Testis (tissue), 3 donors: ENCODE measurements around the gene APOD. TPM values are rescaled to one million over a fixed set of nuclear protein-coding genes. Genes with fewer than 3 reads are reported as not detected.
"Not testable (repeated sequence)": the region's sequence is repeated elsewhere in the genome, so short reads cannot be mapped to it uniquely, and the experiment has no call there.

Source experiments
- DNase-seq: peaks from one replicate; pipeline ENCODE4 v3.0.0-alpha.2; 2019
- H3K27ac ChIP-seq, 2 donors: fragments of 200-600 bp; sonication (generic); one replicate each; pipeline ENCODE4 v1.5.1; 2019
- H3K27me3 ChIP-seq: fragments of 200-600 bp; sonication (generic); one replicate; pipeline ENCODE4 v1.5.1; 2019
- H3K36me3 ChIP-seq: fragments of 200-600 bp; sonication (generic); one replicate; pipeline ENCODE4 v1.5.1; 2017; ENCODE audit warnings: low read depth; ENCODE audit errors: missing control alignments
- H3K4me1 ChIP-seq: fragments of 200-600 bp; sonication (generic); one replicate; pipeline ENCODE4 v1.5.1; 2019
- H3K4me3 ChIP-seq, 2 donors: fragments of 200-600 bp; sonication (generic); one replicate each; pipeline ENCODE4 v1.5.1; 2017 to 2019
- H3K9me3 ChIP-seq: fragments of 200-600 bp; sonication (generic); one replicate; pipeline ENCODE4 v1.5.1; 2017
- WGBS, 2 donors: methylation state at CpG; one replicate each; pipeline ENCODE4 v1.1.5; 2018; 5-methylcytosine and 5-hydroxymethylcytosine counted together
- intact Hi-C: fragments of 100-400 bp; cut with DNase I; formaldehyde crosslinking; loops from one replicate; pipeline ENCODE4 v1.15.1; 2023; ENCODE audit warnings: low total_unique reads
- polyA plus RNA-seq: library from polyadenylated mRNA; stranded (reverse); fragments of 350-450 nt; fragmentation: Illumina TruSeq; extraction: RNeasy Lipid Tissue Mini Kit (QIAGEN cat#74804); gene quantifications from one replicate; pipeline ENCODE4 v1.2.3, GENCODE V29; 2014; ENCODE audit warnings: low read depth, low replicate concordance; ENCODE audit not compliant: insufficient read depth
- total RNA-seq, 2 donors: library from RNA; depleted of rRNA; stranded (reverse); fragments of >200 nt; gene quantifications; one replicate each; pipeline ENCODE4 v1.2.3, GENCODE V29; 2016

The APOD gene
- total and polyA plus RNA-seq, 3 donors from 2014 or later = 55.0 to 99.8 (median 83.9) TPM

DNA sequence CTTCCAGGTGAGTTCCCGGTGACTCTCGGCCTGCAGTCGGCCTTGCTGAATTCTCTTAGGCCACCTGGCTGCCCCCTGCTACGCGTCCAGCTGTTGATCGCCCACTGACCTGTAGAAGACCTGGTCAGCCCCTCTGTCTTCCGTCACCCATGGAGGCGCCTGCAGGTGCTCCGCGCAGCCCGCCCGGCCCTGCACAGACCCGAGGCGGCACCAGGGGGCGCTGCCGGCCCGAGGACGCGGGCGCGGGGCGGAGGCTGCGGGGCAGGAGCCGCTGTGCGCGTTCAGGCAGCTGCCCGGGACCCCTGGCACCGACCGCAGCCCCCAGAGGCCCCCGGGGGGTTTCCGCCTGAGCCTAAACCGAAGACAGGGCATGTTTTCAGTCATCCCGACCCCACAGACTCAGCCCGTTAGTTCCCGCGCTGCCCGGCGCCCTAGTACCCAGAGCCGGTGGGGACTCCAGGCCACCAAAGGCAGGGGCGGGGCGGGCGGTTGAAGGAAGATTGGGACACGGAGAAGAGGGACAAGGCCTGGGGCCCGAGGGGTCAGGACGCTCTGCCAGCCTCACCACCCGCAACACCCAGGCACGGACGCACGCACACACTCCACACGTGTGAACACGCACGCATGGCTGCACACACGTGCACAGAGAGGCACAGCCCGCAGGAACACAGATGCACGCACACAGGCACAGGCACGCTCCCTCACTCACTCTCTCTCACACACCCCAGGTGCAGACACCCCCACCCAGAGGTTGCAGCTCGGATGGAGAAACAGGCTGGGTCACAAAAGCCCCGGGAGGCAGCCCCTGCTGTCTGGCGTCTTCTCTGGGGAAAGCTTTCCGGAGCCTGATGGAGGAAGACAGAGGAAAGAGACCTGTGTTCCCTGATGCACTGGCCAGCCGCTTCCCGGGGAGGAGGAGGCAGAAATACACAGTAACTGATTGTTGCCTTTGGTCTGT lies 41.1 kb upstream of the APOD start:
- H3K4me3 ChIP-seq, H3K27me3 ChIP-seq, intact Hi-C loops, DNase-seq, H3K27ac ChIP-seq, H3K36me3 ChIP-seq, H3K4me1 ChIP-seq, H3K9me3 ChIP-seq: not testable (repeated sequence)
- WGBS, 2 donors = 27% methylated on average over 16 of the region's 62 CpGs; no CpG with 5 or more reads in 1 of the 2 donors

DNA sequence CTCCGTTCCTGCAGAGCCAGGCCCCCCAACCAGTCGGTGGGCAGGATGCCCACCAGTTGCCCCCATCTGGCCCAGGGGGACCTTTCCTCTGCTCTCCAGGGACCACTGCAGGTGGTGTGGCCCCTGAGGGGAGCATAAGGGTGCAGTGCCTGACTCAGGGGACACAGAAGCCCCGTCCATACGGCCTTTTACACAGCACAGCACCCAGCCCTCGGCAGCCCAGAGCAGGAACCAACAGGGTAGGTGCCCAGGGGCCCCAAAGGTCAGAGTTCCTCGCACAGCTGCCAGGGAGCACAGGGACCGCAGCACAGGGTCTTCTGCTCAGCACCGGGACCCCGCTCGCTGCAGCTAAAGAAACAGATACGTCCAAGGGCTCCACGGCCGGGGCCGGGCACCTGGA lies 40.4 kb upstream of the APOD start:
- no CpG with 5 or more reads among the region's 14 CpGs for WGBS, 2 donors
- H3K9me3 ChIP-seq, H3K4me1 ChIP-seq, DNase-seq, H3K27ac ChIP-seq, H3K4me3 ChIP-seq, H3K27me3 ChIP-seq, H3K36me3 ChIP-seq, intact Hi-C loops: not testable (repeated sequence)

DNA sequence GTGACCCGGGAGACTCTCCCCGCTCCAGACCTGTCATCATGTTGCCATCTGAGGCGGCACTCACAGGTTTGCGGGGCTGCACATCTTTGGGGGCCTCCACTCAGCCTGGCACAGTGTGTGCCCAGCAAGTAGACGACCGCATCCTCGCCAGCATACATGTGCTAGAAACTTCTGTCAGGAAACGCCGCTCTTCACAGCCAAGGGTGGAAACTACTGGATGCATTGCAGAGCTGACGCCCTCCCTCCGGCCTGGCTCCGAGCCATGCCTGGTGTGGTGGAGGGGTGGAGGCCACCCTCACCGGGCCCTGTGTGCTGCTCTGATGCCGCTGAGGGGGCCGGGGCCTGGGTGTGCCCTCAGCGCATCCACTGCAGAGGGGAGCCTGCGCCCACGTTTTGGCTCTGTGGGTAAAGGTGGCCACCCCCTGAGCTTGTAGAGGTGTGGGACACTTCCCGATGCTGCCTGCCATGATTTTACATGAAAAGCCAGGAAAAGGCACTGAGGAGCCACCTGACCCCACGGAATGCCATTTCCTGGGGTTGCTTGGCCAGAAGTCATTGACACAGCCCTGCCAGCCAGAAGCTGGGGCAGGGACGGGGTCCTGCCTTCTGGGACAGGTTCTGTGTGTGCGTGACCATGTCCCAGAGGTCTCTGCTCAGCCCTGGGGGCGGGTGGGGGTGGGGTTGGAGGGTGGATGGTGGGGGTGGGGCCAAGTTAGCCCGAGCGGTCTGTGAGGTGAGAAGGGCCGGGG lies 39.7 kb upstream of the APOD start:
- H3K4me1 ChIP-seq, H3K9me3 ChIP-seq, H3K27ac ChIP-seq, intact Hi-C loops, DNase-seq, H3K36me3 ChIP-seq, H3K27me3 ChIP-seq, H3K4me3 ChIP-seq: not testable (repeated sequence)
- WGBS, 2 donors = 90% methylated on average over 15 of the region's 26 CpGs; no CpG with 5 or more reads in 1 of the 2 donors

GRCh38 chr3:195622523-195623170 lies 38.9 kb upstream of the APOD start:
- H3K27me3 ChIP-seq, H3K4me1 ChIP-seq, H3K27ac ChIP-seq, intact Hi-C loops, H3K9me3 ChIP-seq, H3K4me3 ChIP-seq, DNase-seq, H3K36me3 ChIP-seq: not testable (repeated sequence)
- 79 to 83% methylated on average over 3 to 11 of the region's 17 CpGs for WGBS, 2 donors

GRCh38 chr3:195622012-195622411 lies 38.3 kb upstream of the APOD start:
- intact Hi-C loops, H3K27ac ChIP-seq, H3K27me3 ChIP-seq, DNase-seq, H3K9me3 ChIP-seq, H3K4me3 ChIP-seq, H3K36me3 ChIP-seq, H3K4me1 ChIP-seq: not testable (repeated sequence)
- 80 to 96% methylated on average over 6 of the region's 6 CpGs for WGBS, 2 donors

GRCh38 chr3:195621095-195621494 lies 37.4 kb upstream of the APOD start:
- H3K4me3 ChIP-seq, H3K9me3 ChIP-seq, H3K4me1 ChIP-seq, H3K27me3 ChIP-seq, intact Hi-C loops, H3K27ac ChIP-seq, DNase-seq, H3K36me3 ChIP-seq: not testable (repeated sequence)
- 88 to 89% methylated on average over 3 of the region's 3 CpGs for WGBS, 2 donors

- DNase-seq, H3K4me1 ChIP-seq, H3K27me3 ChIP-seq, H3K9me3 ChIP-seq, H3K36me3 ChIP-seq, intact Hi-C loops, H3K27ac ChIP-seq, H3K4me3 ChIP-seq: not testable (repeated sequence)
- WGBS, 2 donors = 95 to 100% methylated on average over 2 to 3 of the region's 3 CpGs
These were observed 36.7 kb upstream of the APOD start for GRCh38 chr3:195620476-195620875.

DNA sequence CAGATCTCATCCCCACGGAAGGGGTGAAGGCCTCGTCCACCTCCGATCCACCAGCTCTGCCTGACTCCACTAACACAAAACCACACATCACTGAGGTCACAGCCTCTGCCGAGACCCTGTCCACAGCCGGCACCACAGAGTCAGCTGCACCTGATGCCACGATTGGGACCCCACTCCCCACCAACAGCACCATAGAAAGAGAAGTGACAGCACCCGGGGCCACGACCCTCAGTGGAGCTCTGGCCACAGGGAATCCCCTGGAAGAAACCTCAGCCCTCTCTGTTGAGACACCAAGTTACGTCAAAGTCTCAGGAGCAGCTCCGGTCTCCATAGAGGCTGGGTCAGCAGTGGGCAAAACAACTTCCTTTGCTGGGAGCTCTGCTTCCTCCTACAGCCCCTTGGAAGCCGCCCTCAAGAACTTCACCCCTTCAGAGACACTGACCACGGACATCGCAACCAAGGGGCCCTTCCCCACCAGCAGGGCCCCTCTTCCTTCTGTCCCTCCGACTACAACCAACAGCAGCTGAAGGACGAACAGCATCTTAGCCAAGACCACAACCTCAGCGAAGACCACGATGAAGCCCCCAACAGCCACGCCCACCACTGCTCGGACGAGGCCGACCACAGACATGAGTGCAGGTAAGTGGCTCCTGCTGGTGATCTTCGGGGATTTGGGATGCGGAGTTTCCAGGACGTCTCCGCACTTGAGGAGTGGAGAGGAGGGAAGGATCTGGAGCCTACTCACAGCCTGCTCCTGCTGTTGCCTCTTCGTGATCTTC lies 36.0 kb upstream of the APOD start:
- DNase-seq, H3K9me3 ChIP-seq, H3K27ac ChIP-seq, H3K4me1 ChIP-seq, H3K36me3 ChIP-seq, intact Hi-C loops, H3K27me3 ChIP-seq, H3K4me3 ChIP-seq: not testable (repeated sequence)
- 85 to 86% methylated on average over 15 to 26 of the region's 26 CpGs for WGBS, 2 donors

DNA sequence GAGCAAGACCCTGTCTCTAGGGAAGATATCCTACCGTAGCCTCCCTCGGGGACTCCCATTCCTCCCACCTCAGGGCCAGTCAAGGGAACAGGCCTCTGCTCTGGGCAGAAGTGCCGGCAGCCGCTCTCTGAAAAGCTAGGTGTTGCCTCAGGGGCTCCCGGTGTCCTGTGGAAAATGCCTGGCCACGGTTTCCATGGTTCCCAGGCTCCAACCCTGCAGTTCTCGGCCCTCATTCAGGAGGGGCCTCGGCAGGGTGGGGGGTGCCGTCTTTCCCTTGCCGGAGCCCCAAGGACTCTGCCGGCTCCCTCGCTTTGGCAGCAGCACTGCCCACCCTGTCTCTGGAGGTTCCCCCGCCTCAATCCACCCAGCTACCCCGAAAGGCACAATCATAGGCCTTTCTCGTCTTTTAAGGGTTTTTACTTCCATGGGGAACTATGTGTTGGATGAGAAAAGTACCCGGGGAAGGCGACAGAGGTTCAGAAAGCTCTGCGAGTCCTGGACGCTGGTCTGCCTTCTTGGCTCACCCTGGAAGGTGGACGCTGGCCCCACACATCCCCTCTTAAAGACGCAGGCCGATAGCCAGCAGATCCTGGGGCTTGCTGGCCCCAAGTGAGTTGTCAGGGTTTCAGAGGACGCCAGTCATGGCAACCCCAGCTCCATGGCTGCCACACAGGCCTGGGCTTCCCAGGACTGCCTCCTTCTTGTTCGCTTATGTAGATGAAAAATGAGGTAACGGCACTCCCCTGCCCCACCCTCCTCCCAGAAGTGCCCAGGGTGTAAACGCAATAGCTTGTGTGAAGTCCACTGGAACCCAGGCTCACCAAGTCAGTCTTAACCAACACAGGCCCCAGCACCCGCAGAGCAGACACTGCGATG lies 34.3 kb upstream of the APOD start:
- intact Hi-C loops, H3K4me1 ChIP-seq, H3K27me3 ChIP-seq, H3K9me3 ChIP-seq, H3K27ac ChIP-seq, DNase-seq, H3K36me3 ChIP-seq, H3K4me3 ChIP-seq: not testable (repeated sequence)
- 58 to 76% methylated on average over 17 to 25 of the region's 28 CpGs for WGBS, 2 donors

DNA sequence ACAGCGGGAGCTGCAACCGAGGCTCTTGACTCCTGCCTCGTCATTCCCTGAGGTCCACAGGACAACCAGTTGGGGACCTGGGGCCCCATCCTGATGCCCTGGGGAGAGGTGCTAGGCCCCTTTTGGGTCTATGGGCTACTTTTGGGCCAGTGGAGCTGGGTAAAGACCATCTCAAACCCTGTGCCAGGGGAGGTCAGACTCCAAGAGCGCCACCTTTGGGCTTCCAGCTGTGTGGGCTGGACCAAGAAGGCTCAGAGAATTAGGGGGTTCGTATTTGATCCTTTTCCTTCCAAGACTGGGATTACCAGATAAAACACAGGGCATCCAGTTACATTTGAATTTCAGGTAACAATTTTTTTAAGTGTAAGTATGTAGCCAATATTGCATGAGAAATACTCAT lies 33.4 kb upstream of the APOD start:
- H3K9me3 ChIP-seq, DNase-seq, intact Hi-C loops, H3K4me1 ChIP-seq, H3K36me3 ChIP-seq, H3K27me3 ChIP-seq, H3K27ac ChIP-seq, H3K4me3 ChIP-seq: not testable (repeated sequence)
- WGBS, 2 donors = 83 to 90% methylated on average over 2 to 5 of the region's 5 CpGs
